22Rv1 (cell line): ENCODE data around the gene UNC45B.

ENCODE experiments used
- CTCF ChIP-seq: fragments of 450-650 bp; IDR thresholded peaks from 2 replicates; pipeline ENCODE4 v1.5.1; 2017; ENCODE audit warnings: mild to moderate bottlenecking
- ZFX ChIP-seq: fragments of 450-650 bp; IDR thresholded peaks from 2 replicates; pipeline ENCODE4 v1.6.1; 2017; ENCODE audit warnings: antibody characterized with exemption, borderline replicate concordance

- TF ChIP-seq CTCF = no peak
- no peak for TF ChIP-seq ZFX
These were observed 91.2 kb downstream of the UNC45B start for GRCh38 chr17:35238821-35239220.
